IgD-negative memory B cell (primary cell): Measurements from ENCODE around the gene TIMM44. TPM values are rescaled to one million over a fixed set of nuclear protein-coding genes. Genes with fewer than 3 reads are reported as not detected.
A peak's percentile ranks its signal among the peaks of the same experiment; 100 is the strongest.

Experiments
- H3K27ac Mint-ChIP-seq, 3 donors: one replicate each; pipeline ENCODE4 v1.8.0; 2020 to 2022; ENCODE audit warnings: mild to moderate bottlenecking in 3 of 3, mixed read lengths in 3 of 3, moderate library complexity in 1 of 3
- H3K27me3 Mint-ChIP-seq: one replicate; pipeline ENCODE4 v1.8.0; 2021; ENCODE audit warnings: mixed read lengths
- H3K36me3 Mint-ChIP-seq: one replicate; pipeline ENCODE4 v1.8.0; 2020; ENCODE audit warnings: mild to moderate bottlenecking, mixed read lengths
- H3K4me1 Mint-ChIP-seq, 3 donors: one replicate each; pipeline ENCODE4 v1.8.0; 2020 to 2022; ENCODE audit warnings: mixed read lengths in 3 of 3, mild to moderate bottlenecking in 1 of 3
- H3K4me3 Mint-ChIP-seq, 4 donors: one replicate each; pipeline ENCODE4 v1.8.0; 2020 to 2022; ENCODE audit warnings: mild to moderate bottlenecking in 4 of 4, mixed read lengths in 4 of 4, moderate library complexity in 3 of 4
- H3K9me3 Mint-ChIP-seq, 3 donors: one replicate each; pipeline ENCODE4 v1.8.0; 2020 to 2021; ENCODE audit warnings: mixed read lengths in 3 of 3, mild to moderate bottlenecking in 1 of 3
- polyA plus RNA-seq: library from polyadenylated mRNA; unstranded; fragments of 300-500 nt; fragmentation: Illumina TruSeq; gene quantifications from one replicate; pipeline ENCODE4 v1.2.3, GENCODE V29; 2021

The TIMM44 gene
- polyA plus RNA-seq, 1 donor from 2014 or later: 16.1 TPM

DNA sequence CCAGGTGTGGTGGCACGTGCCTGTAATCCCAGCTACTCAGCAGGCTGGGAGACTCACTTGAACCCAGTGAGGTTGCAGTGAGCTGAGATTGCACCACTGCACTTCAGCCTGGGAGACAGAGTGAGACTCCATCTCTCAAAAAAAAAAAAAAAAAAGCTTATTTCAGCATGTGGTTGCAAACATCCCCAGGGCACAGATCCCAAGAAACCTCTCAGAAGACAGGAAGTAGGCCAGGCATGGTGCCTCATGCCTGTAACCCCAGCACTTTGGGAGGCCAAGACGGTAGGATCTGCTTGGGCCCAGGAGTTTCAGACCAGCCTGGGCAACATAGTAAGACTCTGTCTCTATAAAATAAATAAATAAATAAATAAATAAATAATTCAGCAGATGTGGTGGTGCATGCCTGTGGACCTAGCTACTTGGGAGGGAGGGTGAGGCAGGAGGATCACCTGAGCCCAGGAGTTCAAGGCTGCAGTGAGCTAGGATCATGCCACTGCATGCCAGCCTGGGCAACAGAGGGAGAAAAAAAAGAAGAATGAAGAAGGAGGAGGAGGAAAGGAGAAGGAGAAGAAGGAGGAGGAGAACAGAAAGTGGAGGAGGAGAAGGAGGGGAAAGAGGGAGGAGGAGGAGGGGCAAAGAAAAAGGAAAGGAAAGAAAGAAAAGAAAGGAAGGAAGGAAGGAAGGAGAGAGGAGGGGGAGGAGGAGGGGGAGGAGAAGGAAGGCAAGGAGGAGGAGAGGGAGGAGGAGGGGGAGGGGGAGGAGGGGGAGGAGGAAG lies 59.5 kb downstream of the TIMM44 start:
- no peak overlapping the region for H3K27ac Mint-ChIP-seq
- H3K27me3 Mint-ChIP-seq: peaks cover 10% of the 10 kb centered on the region
- no peaks in the 10 kb centered on the region for H3K9me3 Mint-ChIP-seq
- H3K36me3 Mint-ChIP-seq: no peaks in the 10 kb centered on the region
- no peaks in the 10 kb centered on the region for H3K4me1 Mint-ChIP-seq
- H3K4me3 Mint-ChIP-seq: no peak overlapping the region

GRCh38 chr19:7883105-7883504 lies 60.4 kb downstream of the TIMM44 start:
- H3K36me3 Mint-ChIP-seq: no peaks in the 10 kb centered on the region
- no peaks in the 10 kb centered on the region for H3K4me1 Mint-ChIP-seq
- no peak overlapping the region for H3K27ac Mint-ChIP-seq
- no peaks in the 10 kb centered on the region for H3K9me3 Mint-ChIP-seq
- peaks cover 5% of the 10 kb centered on the region for H3K27me3 Mint-ChIP-seq
- H3K4me3 Mint-ChIP-seq: no peak overlapping the region

- Mint-ChIP-seq H3K27ac (no peak overlapping the region), H3K9me3 (no peaks in the 10 kb centered on the region), H3K4me3 (no peak overlapping the region), H3K4me1 (no peaks in the 10 kb centered on the region), H3K36me3 (no peaks in the 10 kb centered on the region), H3K27me3 (no peaks in the 10 kb centered on the region)
Measured at GRCh38 chr19:7881910-7882309, 61.6 kb downstream of the TIMM44 start.

DNA sequence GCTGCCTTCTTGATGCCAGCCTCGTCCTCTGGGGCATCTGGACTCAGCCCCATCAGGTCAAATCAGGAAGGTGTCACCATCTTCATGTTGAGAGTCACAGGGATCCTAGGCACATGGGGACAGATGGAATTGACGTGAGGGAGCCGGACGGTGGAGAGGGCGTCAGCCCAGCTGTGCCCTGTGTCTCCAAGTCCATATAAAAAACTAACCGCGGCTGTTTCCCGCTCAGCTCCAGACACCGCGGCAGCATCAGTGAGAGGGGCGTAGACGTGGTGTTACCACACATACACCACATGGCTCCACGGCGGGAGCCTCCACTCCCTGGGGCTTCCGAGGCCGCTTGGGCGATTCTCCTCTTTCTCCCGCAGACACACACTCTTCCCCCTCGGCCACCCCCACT lies 63.6 kb downstream of the TIMM44 start:
- Mint-ChIP-seq H3K27me3 (peaks cover 2% of the 10 kb centered on the region), H3K4me3 (no peak overlapping the region)

DNA sequence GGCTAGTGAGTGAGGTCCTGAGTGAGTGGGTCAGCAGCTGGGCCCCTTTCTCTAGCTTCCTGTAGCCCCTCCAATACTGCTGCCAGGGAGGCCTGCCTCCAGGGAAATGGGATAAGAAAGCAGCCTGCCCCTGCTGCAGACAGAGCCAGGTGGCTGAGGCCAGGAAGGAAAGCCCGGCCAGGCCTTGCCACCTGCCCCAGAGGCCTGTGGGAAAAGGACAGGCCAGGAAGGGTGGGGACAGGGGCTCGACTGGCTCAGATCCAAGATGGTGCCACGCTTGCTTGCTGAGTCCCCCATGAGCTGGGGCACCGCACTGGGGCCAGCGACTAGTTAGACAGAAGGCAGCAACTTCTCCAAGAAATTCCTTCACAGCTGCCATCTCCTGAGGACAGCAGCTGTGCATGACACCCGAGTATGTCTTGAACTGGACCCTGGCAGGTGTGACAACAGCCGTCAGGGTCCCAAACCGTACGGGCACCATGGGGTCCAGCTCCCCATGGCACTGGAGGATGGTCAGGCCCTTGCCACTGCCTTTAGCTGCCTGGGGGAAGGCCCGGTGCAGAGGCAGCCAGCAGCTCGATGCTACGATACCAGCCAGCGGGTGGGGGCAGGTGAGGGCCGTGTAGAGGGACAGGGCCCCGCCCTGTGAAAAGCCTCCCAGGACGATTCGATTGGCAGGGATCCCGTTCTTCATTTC lies 64.2 kb downstream of the TIMM44 start:
- no peaks in the 10 kb centered on the region for H3K36me3 Mint-ChIP-seq
- no peak overlapping the region for H3K27ac Mint-ChIP-seq
- peaks cover 2% of the 10 kb centered on the region for H3K27me3 Mint-ChIP-seq
- H3K4me3 Mint-ChIP-seq: no peak overlapping the region
- no peaks in the 10 kb centered on the region for H3K4me1 Mint-ChIP-seq
- H3K9me3 Mint-ChIP-seq: no peaks in the 10 kb centered on the region

More for the DNA sequence above, 63.6 kb downstream of the TIMM44 start:
- Mint-ChIP-seq H3K36me3 (no peaks in the 10 kb centered on the region), H3K4me1 (no peaks in the 10 kb centered on the region), H3K27ac (no peak overlapping the region), H3K9me3 (no peaks in the 10 kb centered on the region)

- peak overlapping the region in 1 of 3 donors; percentile 46 for H3K27ac Mint-ChIP-seq
- no peaks in the 10 kb centered on the region for H3K36me3 Mint-ChIP-seq
- no peak overlapping the region for H3K4me3 Mint-ChIP-seq
- no peaks in the 10 kb centered on the region for H3K9me3 Mint-ChIP-seq
- peaks cover 0 to 5% (median 2%) of the 10 kb centered on the region in 3 donors for H3K4me1 Mint-ChIP-seq
- peaks cover 10% of the 10 kb centered on the region for H3K27me3 Mint-ChIP-seq
Measured at GRCh38 chr19:7877249-7877836, 66.1 kb downstream of the TIMM44 start.

Other genes with a start within 250 kb of the TIMM44 start
- gene FCER2, start 241.5 kb downstream of the TIMM44 start, polyA plus RNA-seq: 197 TPM
- 0.43 TPM for gene CLEC4G, start 211.6 kb downstream of the TIMM44 start, polyA plus RNA-seq
- gene CD209, start 196.1 kb downstream of the TIMM44 start, polyA plus RNA-seq: not detected
- gene CLEC4M, start 180.4 kb downstream of the TIMM44 start, polyA plus RNA-seq: not detected
- gene EVI5L, start 113.4 kb downstream of the TIMM44 start, polyA plus RNA-seq: 3.2 TPM
- not detected for gene PRR36, start 69.3 kb downstream of the TIMM44 start, polyA plus RNA-seq
- gene LRRC8E, start 55.2 kb downstream of the TIMM44 start, polyA plus RNA-seq: not detected
- gene MAP2K7, start 39.8 kb downstream of the TIMM44 start, polyA plus RNA-seq: 2.4 TPM
- gene TGFBR3L, start 28.8 kb downstream of the TIMM44 start, polyA plus RNA-seq: not detected
- 19.0 TPM for gene SNAPC2, start 23.3 kb downstream of the TIMM44 start, polyA plus RNA-seq
- gene CTXN1, start 17.5 kb downstream of the TIMM44 start, polyA plus RNA-seq: not detected
- 49.3 TPM for gene ELAVL1, start 62.0 kb upstream of the TIMM44 start, polyA plus RNA-seq
- gene CCL25, start 109.1 kb upstream of the TIMM44 start, polyA plus RNA-seq: 1.2 TPM
- gene FBN3, start 205.9 kb upstream of the TIMM44 start, polyA plus RNA-seq: not detected